Neural cell (in vitro differentiated cells): ENCODE data around the gene APOOL. TPM values are rescaled to one million over a fixed set of nuclear protein-coding genes. Genes with fewer than 3 reads are reported as not detected.
"Not testable (repeated sequence)": the region's sequence is repeated elsewhere in the genome, so short reads cannot be mapped to it uniquely, and the experiment has no call there.

Experiments used
- H2AFZ ChIP-seq: fragments of 200-600, 300-800 bp; sonication (generic), shearing (Covaris generic); 2 replicates; pipeline ENCODE4 v1.6.0; 2014; ENCODE audit warnings: low read depth, mild to moderate bottlenecking, antibody characterized with exemption, low read length, moderate library complexity
- H3F3A ChIP-seq: fragments of 200-600 bp; shearing (Covaris generic); 2 replicates; pipeline ENCODE4 v1.6.1; 2016; ENCODE audit warnings: mild to moderate bottlenecking, moderate library complexity, mixed read lengths, antibody characterized with exemption, low read length; ENCODE audit not compliant: insufficient read depth, poor library complexity, severe bottlenecking
- H3K27ac ChIP-seq: fragments of 200-600, 300-800 bp; sonication (generic), shearing (Covaris generic); 2 replicates; pipeline ENCODE4 v1.5.1; 2014; ENCODE audit warnings: mild to moderate bottlenecking, low read length, moderate library complexity
- H3K27me3 ChIP-seq: fragments of 300-800, 200-600 bp; sonication (generic), shearing (Covaris generic); 2 replicates; pipeline ENCODE4 v1.6.0; 2014; ENCODE audit warnings: mild to moderate bottlenecking, low read depth, low read length, moderate library complexity; ENCODE audit not compliant: insufficient read depth
- H3K36me3 ChIP-seq: fragments of 300-800, 200-600 bp; sonication (generic), shearing (Covaris generic); 2 replicates; pipeline ENCODE4 v1.5.1; 2014; ENCODE audit warnings: mild to moderate bottlenecking, antibody characterized with exemption, low read length, moderate library complexity; ENCODE audit not compliant: insufficient read depth
- H3K4me2 ChIP-seq: fragments of 300-800, 200-600 bp; sonication (generic), shearing (Covaris generic); 2 replicates; pipeline ENCODE4 v1.6.0; 2014; ENCODE audit warnings: mild to moderate bottlenecking, low read length
- H3K4me3 ChIP-seq: fragments of 300-800, 200-600 bp; sonication (generic), shearing (Covaris generic); 2 replicates; pipeline ENCODE4 v1.5.1; 2014; ENCODE audit warnings: mild to moderate bottlenecking, low read length, moderate library complexity
- H3K79me2 ChIP-seq: fragments of 200-600 bp; shearing (Covaris generic); replicated peaks from 2 replicates; pipeline ENCODE4 v1.6.0; 2014; ENCODE audit warnings: mild to moderate bottlenecking, low read length, moderate library complexity; ENCODE audit not compliant: insufficient read depth
- H3K9ac ChIP-seq: fragments of 300-800, 200-600 bp; sonication (generic), shearing (Covaris generic); 2 replicates; pipeline ENCODE4 v1.6.1; 2016; ENCODE audit warnings: mild to moderate bottlenecking, low read length, mixed read lengths
- H3K9me2 ChIP-seq: fragments of 200-600 bp; shearing (Covaris generic); 2 replicates; pipeline ENCODE4 v1.6.1; 2016; ENCODE audit warnings: mild to moderate bottlenecking, low read length, mixed read lengths; ENCODE audit not compliant: insufficient read depth
- H3K9me3 ChIP-seq: fragments of 200-600, 300-800 bp; sonication (generic), shearing (Covaris generic); 2 replicates; pipeline ENCODE4 v1.6.1; 2016; ENCODE audit warnings: mild to moderate bottlenecking, mixed run types, low read length, moderate library complexity, mixed read lengths
- H4K20me1 ChIP-seq: fragments of 200-600 bp; shearing (Covaris generic); 2 replicates; pipeline ENCODE4 v1.6.1; 2016; ENCODE audit warnings: mild to moderate bottlenecking, mixed run types; ENCODE audit not compliant: insufficient read depth
- EP300 ChIP-seq: fragments of 450-650 bp; conservative IDR thresholded peaks from 2 replicates; pipeline ENCODE4 v1.6.1; 2014; ENCODE audit warnings: antibody characterized with exemption, mild to moderate bottlenecking, moderate library complexity; ENCODE audit not compliant: poor library complexity, severe bottlenecking
- EZH2 ChIP-seq: fragments of 200-600, 300-800 bp; shearing (Covaris generic), sonication (generic); IDR thresholded peaks from 2 replicates; pipeline ENCODE4 v1.6.1; 2014; ENCODE audit warnings: antibody characterized with exemption, low read length, borderline replicate concordance, mild to moderate bottlenecking; ENCODE audit not compliant: insufficient read depth, poor library complexity, severe bottlenecking
- MXI1 ChIP-seq: fragments of 450-650 bp; conservative IDR thresholded peaks from 2 replicates; pipeline ENCODE4 v1.6.1; 2014; ENCODE audit warnings: antibody characterized with exemption, mild to moderate bottlenecking; ENCODE audit not compliant: poor library complexity, severe bottlenecking
- POLR2AphosphoS5 ChIP-seq: IDR thresholded peaks from 2 replicates; pipeline ENCODE4 v1.6.1; 2012
- RAD21 ChIP-seq: fragments of 450-650 bp; conservative IDR thresholded peaks from 2 replicates; pipeline ENCODE4 v1.6.1; 2014; ENCODE audit warnings: antibody characterized with exemption, mild to moderate bottlenecking, moderate library complexity
- SMC3 ChIP-seq: fragments of 450-650 bp; conservative IDR thresholded peaks from 2 replicates; pipeline ENCODE4 v1.6.1; 2014; ENCODE audit warnings: antibody characterized with exemption, mild to moderate bottlenecking, moderate library complexity; ENCODE audit not compliant: poor library complexity
- TAF1 ChIP-seq: IDR thresholded peaks from 2 replicates; pipeline ENCODE4 v1.6.1; 2012; ENCODE audit warnings: low read depth
- polyA plus RNA-seq: library from polyadenylated mRNA; depleted of rRNA; stranded (reverse); fragments of >200 nt; gene quantifications from 2 replicates; pipeline ENCODE4 v1.2.3, GENCODE V29; 2014
- TF ChIP-seq, protein P1 (sequence below): fragments of 450-650 bp; IDR thresholded peaks from 2 replicates; pipeline ENCODE4 v1.5.1; 2014; ENCODE audit warnings: antibody characterized with exemption, mild to moderate bottlenecking, moderate library complexity; ENCODE audit not compliant: poor library complexity, severe bottlenecking
- TF ChIP-seq, protein P2 (sequence below): IDR thresholded peaks from 2 replicates; pipeline ENCODE4 v1.6.1; 2012; ENCODE audit warnings: borderline replicate concordance

Gene APOOL
- polyA plus RNA-seq, 1 donor from 2014 or later, result 3.6 TPM

DNA sequence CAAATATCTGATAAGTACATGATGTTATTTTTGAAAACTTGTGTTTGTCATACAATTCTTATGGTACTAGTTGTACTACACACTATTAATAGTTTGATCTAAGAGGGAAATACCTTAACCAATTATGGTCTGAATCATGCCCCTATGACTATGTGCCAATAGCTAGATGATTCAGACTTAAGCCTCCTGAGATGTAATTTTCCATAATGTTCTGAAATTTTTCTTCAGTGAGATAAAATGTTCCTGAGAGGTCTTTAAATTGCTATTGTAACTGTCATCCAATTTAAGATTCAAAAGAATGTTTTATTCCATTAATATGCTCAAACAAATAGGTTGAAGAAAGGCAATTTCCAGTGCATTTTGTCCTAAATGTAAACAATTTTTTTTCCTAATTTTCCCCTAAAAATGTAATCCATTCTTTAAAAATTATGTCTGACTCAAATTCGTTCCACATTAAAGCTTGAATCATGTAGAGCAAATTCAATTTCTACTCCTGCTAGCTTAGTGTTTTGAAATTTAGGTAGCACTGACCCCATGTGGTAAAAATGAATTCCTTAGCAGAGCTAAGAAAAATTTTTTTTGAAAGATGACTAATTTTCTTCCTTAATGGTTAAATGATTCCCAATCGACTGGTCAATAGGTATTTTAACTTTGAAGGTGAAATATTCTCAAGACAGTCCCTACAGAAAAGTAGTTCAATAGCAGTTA, 49.1 kb downstream of the APOOL start:
- Histone ChIP-seq H2AFZ (no peak overlapping the region), H3F3A (no peaks in the 10 kb centered on the region), H3K36me3 (no peaks in the 10 kb centered on the region), H3K9me2 (no peaks in the 10 kb centered on the region), H3K9ac (no peak overlapping the region), H3K79me2 (no peaks in the 10 kb centered on the region), H4K20me1 (no peaks in the 10 kb centered on the region), H3K27ac (no peak overlapping the region), H3K4me2 (no peak overlapping the region), H3K27me3 (no peaks in the 10 kb centered on the region), H3K9me3 (no peaks in the 10 kb centered on the region), H3K4me3 (no peak overlapping the region)
- TF ChIP-seq, protein P1, sequence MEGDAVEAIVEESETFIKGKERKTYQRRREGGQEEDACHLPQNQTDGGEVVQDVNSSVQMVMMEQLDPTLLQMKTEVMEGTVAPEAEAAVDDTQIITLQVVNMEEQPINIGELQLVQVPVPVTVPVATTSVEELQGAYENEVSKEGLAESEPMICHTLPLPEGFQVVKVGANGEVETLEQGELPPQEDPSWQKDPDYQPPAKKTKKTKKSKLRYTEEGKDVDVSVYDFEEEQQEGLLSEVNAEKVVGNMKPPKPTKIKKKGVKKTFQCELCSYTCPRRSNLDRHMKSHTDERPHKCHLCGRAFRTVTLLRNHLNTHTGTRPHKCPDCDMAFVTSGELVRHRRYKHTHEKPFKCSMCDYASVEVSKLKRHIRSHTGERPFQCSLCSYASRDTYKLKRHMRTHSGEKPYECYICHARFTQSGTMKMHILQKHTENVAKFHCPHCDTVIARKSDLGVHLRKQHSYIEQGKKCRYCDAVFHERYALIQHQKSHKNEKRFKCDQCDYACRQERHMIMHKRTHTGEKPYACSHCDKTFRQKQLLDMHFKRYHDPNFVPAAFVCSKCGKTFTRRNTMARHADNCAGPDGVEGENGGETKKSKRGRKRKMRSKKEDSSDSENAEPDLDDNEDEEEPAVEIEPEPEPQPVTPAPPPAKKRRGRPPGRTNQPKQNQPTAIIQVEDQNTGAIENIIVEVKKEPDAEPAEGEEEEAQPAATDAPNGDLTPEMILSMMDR, result peak; percentile 57
- no peak for TF ChIP-seq TAF1
- no peak for TF ChIP-seq POLR2AphosphoS5
- TF ChIP-seq SMC3, result peak; percentile 51
- TF ChIP-seq, protein P2, sequence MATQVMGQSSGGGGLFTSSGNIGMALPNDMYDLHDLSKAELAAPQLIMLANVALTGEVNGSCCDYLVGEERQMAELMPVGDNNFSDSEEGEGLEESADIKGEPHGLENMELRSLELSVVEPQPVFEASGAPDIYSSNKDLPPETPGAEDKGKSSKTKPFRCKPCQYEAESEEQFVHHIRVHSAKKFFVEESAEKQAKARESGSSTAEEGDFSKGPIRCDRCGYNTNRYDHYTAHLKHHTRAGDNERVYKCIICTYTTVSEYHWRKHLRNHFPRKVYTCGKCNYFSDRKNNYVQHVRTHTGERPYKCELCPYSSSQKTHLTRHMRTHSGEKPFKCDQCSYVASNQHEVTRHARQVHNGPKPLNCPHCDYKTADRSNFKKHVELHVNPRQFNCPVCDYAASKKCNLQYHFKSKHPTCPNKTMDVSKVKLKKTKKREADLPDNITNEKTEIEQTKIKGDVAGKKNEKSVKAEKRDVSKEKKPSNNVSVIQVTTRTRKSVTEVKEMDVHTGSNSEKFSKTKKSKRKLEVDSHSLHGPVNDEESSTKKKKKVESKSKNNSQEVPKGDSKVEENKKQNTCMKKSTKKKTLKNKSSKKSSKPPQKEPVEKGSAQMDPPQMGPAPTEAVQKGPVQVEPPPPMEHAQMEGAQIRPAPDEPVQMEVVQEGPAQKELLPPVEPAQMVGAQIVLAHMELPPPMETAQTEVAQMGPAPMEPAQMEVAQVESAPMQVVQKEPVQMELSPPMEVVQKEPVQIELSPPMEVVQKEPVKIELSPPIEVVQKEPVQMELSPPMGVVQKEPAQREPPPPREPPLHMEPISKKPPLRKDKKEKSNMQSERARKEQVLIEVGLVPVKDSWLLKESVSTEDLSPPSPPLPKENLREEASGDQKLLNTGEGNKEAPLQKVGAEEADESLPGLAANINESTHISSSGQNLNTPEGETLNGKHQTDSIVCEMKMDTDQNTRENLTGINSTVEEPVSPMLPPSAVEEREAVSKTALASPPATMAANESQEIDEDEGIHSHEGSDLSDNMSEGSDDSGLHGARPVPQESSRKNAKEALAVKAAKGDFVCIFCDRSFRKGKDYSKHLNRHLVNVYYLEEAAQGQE, result no peak
- TF ChIP-seq MXI1, result no peak
- peak; percentile 61 for TF ChIP-seq RAD21
- no peak for TF ChIP-seq EP300
- no peak for TF ChIP-seq EZH2

DNA sequence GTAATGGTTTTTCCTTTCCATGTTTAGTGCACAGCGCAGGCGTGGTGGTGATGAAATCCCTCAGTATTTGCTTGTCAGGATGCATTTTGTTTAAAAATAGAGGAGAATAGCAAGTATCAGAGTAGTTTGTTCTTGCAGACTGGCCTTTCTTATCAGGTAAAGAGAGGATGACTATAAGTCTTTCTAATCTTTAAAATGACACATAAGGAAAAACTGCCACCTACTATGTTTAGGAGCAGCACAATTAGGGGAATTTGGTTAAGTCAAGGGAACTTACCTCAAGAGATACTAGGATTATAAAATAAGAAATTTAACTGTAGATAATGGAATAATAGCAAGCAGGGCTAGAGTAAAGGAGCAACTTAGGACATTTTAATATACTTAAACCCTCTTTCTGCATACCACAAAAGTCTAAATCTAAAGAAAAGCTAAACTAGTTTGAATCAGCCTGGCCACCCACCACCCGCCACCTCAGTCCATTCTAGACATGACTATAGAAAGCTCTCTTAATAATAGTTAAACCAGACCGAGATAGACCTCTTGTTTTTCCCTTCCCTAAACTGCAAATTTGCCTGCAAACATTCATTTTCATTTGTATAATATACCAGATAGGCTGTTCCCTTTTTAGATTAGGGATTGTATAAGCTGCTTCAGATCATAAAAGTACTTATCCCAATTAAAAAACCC, 62.0 kb downstream of the APOOL start:
- Histone ChIP-seq H3F3A (no peaks in the 10 kb centered on the region), H3K27ac (no peak overlapping the region), H3K79me2 (no peaks in the 10 kb centered on the region), H3K9me2 (no peaks in the 10 kb centered on the region), H2AFZ (no peak overlapping the region), H4K20me1 (no peaks in the 10 kb centered on the region), H3K9ac (no peak overlapping the region), H3K4me2 (no peak overlapping the region), H3K27me3 (no peaks in the 10 kb centered on the region), H3K9me3 (no peaks in the 10 kb centered on the region), H3K36me3 (no peaks in the 10 kb centered on the region), H3K4me3 (no peak overlapping the region)
- TF ChIP-seq EP300 (no peak), MXI1 (no peak)
- TF ChIP-seq, protein P1, result no peak

DNA sequence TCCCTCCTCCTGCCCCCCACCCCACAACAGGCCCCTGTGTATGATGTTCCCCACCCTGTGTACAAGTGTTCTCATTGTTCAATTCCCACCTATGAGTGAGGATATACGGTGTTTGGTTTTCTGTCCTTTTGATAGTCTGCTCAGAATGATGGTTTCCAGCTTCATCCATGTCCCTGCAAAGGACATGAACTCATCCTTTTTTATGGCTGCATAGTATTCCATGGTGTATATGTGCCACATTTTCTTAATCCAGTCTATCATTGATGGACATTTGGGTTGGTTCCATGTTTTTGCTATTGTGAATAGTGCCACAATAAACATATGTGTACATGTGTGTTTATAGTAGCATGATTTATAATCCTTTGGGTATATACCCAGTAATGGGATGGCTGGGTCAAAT, 73.6 kb downstream of the APOOL start:
- not testable (repeated sequence) for H3K27ac ChIP-seq, H3K27me3 ChIP-seq, H4K20me1 ChIP-seq, H3K36me3 ChIP-seq, H3K9ac ChIP-seq, H2AFZ ChIP-seq, H3K4me3 ChIP-seq, H3F3A ChIP-seq, H3K4me2 ChIP-seq, H3K9me2 ChIP-seq, H3K79me2 ChIP-seq, H3K9me3 ChIP-seq
